WTC11 (cell line): ENCODE measurements around the gene SPECC1L.

Experiments
- ATF3 ChIP-seq: sonication (generic); formaldehyde crosslinking; conservative IDR thresholded peaks from 2 replicates; pipeline ENCODE4 v1.8.1; 2022; ENCODE audit warnings: mild to moderate bottlenecking, missing genetic modification reagents
- CBFB ChIP-seq: sonication (generic); formaldehyde crosslinking; IDR thresholded peaks from 2 replicates; pipeline ENCODE4 v1.8.1; 2022; ENCODE audit warnings: mild to moderate bottlenecking, low read depth, missing genetic modification reagents
- CREB1 ChIP-seq: sonication (generic); formaldehyde crosslinking; IDR thresholded peaks from 2 replicates; pipeline ENCODE4 v1.8.0; 2023; ENCODE audit warnings: mild to moderate bottlenecking, missing genetic modification reagents
- CTCF ChIP-seq: fragments of 200-600 bp; IDR thresholded peaks from 2 replicates; pipeline ENCODE4 v1.8.0; 2022; ENCODE audit warnings: antibody characterized with exemption
- GTF2I ChIP-seq: fragments of 250-450 bp; sonication (Bioruptor Pico); conservative IDR thresholded peaks from 2 replicates; pipeline ENCODE4 v1.4.0; 2021; ENCODE audit warnings: mild to moderate bottlenecking
- JUN ChIP-seq: sonication (generic); formaldehyde crosslinking; IDR thresholded peaks from 2 replicates; pipeline ENCODE4 v1.8.0; 2023; ENCODE audit warnings: mild to moderate bottlenecking, missing genetic modification reagents
- NR1H2 ChIP-seq: sonication (generic); formaldehyde crosslinking; IDR thresholded peaks from 2 replicates; pipeline ENCODE4 v1.9.0; 2021; ENCODE audit warnings: mild to moderate bottlenecking, moderate library complexity, missing genetic modification reagents
- NR3C1 ChIP-seq: sonication (generic); formaldehyde crosslinking; conservative IDR thresholded peaks from 2 replicates; pipeline ENCODE4 v1.8.1; 2023; ENCODE audit warnings: low read depth, mild to moderate bottlenecking, missing genetic modification reagents
- SP1 ChIP-seq: sonication (generic); formaldehyde crosslinking; conservative IDR thresholded peaks from 2 replicates; pipeline ENCODE4 v1.8.1; 2022; ENCODE audit warnings: missing genetic modification reagents
- ZBTB21 ChIP-seq: sonication (generic); formaldehyde crosslinking; IDR thresholded peaks from 2 replicates; pipeline ENCODE4 v1.8.1; 2023; ENCODE audit warnings: mild to moderate bottlenecking, missing genetic modification reagents, borderline replicate concordance
- ZNF121 ChIP-seq: sonication (generic); formaldehyde crosslinking; IDR thresholded peaks from 2 replicates; pipeline ENCODE4 v1.8.0; 2023; ENCODE audit warnings: missing genetic modification reagents
- ZNF138 ChIP-seq: sonication (generic); formaldehyde crosslinking; conservative IDR thresholded peaks from 2 replicates; pipeline ENCODE4 v1.8.1; 2022; ENCODE audit warnings: mild to moderate bottlenecking, moderate library complexity, missing genetic modification reagents
- TF ChIP-seq, protein P1 (sequence below): sonication (generic); formaldehyde crosslinking; IDR thresholded peaks from 2 replicates; pipeline ENCODE4 v1.8.1; 2022; ENCODE audit warnings: low read depth, missing genetic modification reagents, borderline replicate concordance
- TF ChIP-seq, protein P2 (sequence below): sonication (generic); formaldehyde crosslinking; IDR thresholded peaks from 2 replicates; pipeline ENCODE4 v1.8.1; 2023; ENCODE audit warnings: mild to moderate bottlenecking, missing genetic modification reagents, moderate library complexity

- no peak for TF ChIP-seq CREB1 (CRISPR knock-in tag)
- no peak for TF ChIP-seq ATF3
- TF ChIP-seq CTCF = no peak
- no peak for TF ChIP-seq ZBTB21 (CRISPR knock-in tag)
- TF ChIP-seq JUN (CRISPR knock-in tag) = no peak
- no peak for TF ChIP-seq ZNF121 (CRISPR knock-in tag)
- TF ChIP-seq, protein P1, sequence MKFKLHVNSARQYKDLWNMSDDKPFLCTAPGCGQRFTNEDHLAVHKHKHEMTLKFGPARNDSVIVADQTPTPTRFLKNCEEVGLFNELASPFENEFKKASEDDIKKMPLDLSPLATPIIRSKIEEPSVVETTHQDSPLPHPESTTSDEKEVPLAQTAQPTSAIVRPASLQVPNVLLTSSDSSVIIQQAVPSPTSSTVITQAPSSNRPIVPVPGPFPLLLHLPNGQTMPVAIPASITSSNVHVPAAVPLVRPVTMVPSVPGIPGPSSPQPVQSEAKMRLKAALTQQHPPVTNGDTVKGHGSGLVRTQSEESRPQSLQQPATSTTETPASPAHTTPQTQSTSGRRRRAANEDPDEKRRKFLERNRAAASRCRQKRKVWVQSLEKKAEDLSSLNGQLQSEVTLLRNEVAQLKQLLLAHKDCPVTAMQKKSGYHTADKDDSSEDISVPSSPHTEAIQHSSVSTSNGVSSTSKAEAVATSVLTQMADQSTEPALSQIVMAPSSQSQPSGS (CRISPR knock-in tag) = no peak
- TF ChIP-seq, protein P2, sequence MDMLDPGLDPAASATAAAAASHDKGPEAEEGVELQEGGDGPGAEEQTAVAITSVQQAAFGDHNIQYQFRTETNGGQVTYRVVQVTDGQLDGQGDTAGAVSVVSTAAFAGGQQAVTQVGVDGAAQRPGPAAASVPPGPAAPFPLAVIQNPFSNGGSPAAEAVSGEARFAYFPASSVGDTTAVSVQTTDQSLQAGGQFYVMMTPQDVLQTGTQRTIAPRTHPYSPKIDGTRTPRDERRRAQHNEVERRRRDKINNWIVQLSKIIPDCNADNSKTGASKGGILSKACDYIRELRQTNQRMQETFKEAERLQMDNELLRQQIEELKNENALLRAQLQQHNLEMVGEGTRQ (CRISPR knock-in tag) = no peak
- TF ChIP-seq CBFB (CRISPR knock-in tag) = no peak
- TF ChIP-seq NR1H2 = no peak
- TF ChIP-seq SP1 (CRISPR knock-in tag) = no peak
- TF ChIP-seq NR3C1 (CRISPR knock-in tag) = no peak
- no peak for TF ChIP-seq ZNF138 (CRISPR knock-in tag)
- no peak for TF ChIP-seq GTF2I (CRISPR knock-in tag)
Observed at GRCh38 chr22:24436553-24436952, 165.9 kb downstream of the SPECC1L start.
